PC-9 (cell line): Measurements from ENCODE around the gene LRP8.

Experiments used
- CTCF ChIP-seq: fragments of 200-600 bp; sonication (generic); conservative IDR thresholded peaks from 2 replicates; pipeline ENCODE4 v1.6.1; 2017; ENCODE audit warnings: mixed run types, antibody characterized with exemption, mild to moderate bottlenecking, moderate library complexity
- EZH2 ChIP-seq: fragments of 200-600 bp; sonication (generic); IDR thresholded peaks from 2 replicates; pipeline ENCODE4 v1.8.0; 2017; ENCODE audit warnings: antibody characterized with exemption, low read depth

DNA sequence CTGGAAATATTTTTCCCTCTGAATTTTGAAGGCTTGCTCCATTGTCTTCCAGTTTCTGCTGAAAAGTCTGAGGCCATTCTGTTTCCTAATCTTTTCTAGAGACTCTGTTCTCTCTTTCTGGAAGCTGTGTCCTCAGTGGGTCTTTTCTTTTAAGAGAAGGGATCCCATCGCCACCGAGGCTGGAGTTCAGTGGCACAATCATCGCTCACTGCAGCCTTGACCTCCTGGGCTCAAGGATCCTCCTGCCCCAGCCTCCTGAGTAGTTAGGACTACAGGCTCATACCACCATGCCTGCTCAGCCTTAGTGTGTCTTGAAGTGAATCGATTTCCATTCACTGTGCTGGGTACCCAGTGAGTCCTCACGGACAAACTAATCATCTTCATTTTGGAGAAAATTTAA lies 9.6 kb upstream of the LRP8 start:
- no peak for TF ChIP-seq EZH2
- TF ChIP-seq CTCF = no peak
